HepG2 (cell line): ENCODE measurements around the gene MAN1C1. TPM values are rescaled to one million over a fixed set of nuclear protein-coding genes. Genes with fewer than 3 reads are reported as not detected.

Source experiments
- ATAC-seq: fragments of 200-7000 bp; cut with Tn5 transposase; 3 replicates; pipeline ENCODE4 v1.9.1; 2020; ENCODE audit warnings: mild to moderate bottlenecking, moderate library complexity
- BruUV-seq: library from RNA; stranded (reverse); fragments of 400-500 nt; replicated peaks from 2 replicates; lab custom pipeline; 2021; lab: Mats Ljungman, UMichigan
- CTCF ChIA-PET: fragments of 300-600 bp; formaldehyde crosslinking; extraction: SDS; loops from one replicate; lab custom pipeline; 2021; ENCODE audit warnings: low total read pairs, inconsistent platforms, low intra/inter-chr PET ratio; lab: Yijun Ruan, JAX
- POLR2A ChIA-PET: fragments of 350-600 bp; sonication (Branson Sonifier 250); formaldehyde crosslinking; loops from one replicate; lab custom pipeline; 2020; ENCODE audit warnings: antibody characterized with exemption, inconsistent platforms; lab: Yijun Ruan, JAX
- DNase-seq: peaks from one replicate; pipeline ENCODE4 v3.0.0-alpha.2; 2015; ENCODE audit warnings: low spot score
- FAIRE-seq: peaks from 3 replicates; lab custom pipeline; 2011; peaks lifted over from hg19 to GRCh38; lab: Jason Lieb, UNC
- H2AFZ ChIP-seq: one replicate; pipeline ENCODE4 v1.6.1; 2011; ENCODE audit warnings: low read length, inconsistent platforms
- H3K27ac ChIP-seq: fragments of 300-600 bp; 3 replicates; pipeline ENCODE4 v1.8.0; 2011; ENCODE audit warnings: mixed run types, mild to moderate bottlenecking, mixed read lengths, low read length, inconsistent platforms; ENCODE audit not compliant: insufficient read depth; ENCODE audit errors: extremely low read length
- H3K27me3 ChIP-seq, 2 experiments: fragments of 200-600 bp in 1 of 2; 2 replicates in 1 of 2; 3 replicates in 1 of 2; pipeline versions ENCODE4 v1.6.0 to v1.8.0; 2011; ENCODE audit warnings: low read length in 2 of 2, mild to moderate bottlenecking in 2 of 2, moderate library complexity in 2 of 2, inconsistent platforms in 1 of 2; ENCODE audit not compliant: insufficient read depth in 2 of 2, control insufficient read depth in 1 of 2
- H3K36me3 ChIP-seq, 2 experiments: fragments of 200-600 bp in 1 of 2; replicated peaks in 1 of 2; 2 replicates in 1 of 2; 3 replicates in 1 of 2; pipeline versions ENCODE4 v1.5.1 to v1.8.0; 2011; ENCODE audit warnings: low read length in 2 of 2, inconsistent platforms in 1 of 2; ENCODE audit not compliant: insufficient read depth in 2 of 2, control insufficient read depth in 1 of 2
- H3K4me1 ChIP-seq: 2 replicates; pipeline ENCODE4 v1.5.1; 2012; ENCODE audit warnings: low read length, inconsistent platforms; ENCODE audit not compliant: insufficient read depth
- H3K4me2 ChIP-seq: 2 replicates; pipeline ENCODE4 v1.6.0; 2011; ENCODE audit warnings: low read depth, low read length, inconsistent platforms
- H3K4me3 ChIP-seq, 3 experiments: fragments of 200-600 bp in 1 of 3; sonication (generic), shearing (Covaris generic) in 1 of 3; replicated peaks in 1 of 3; 2 replicates each; pipeline ENCODE4 v1.5.1; 2011 to 2016; ENCODE audit warnings: low read length in 3 of 3, inconsistent platforms in 2 of 3, low read depth in 2 of 3, mild to moderate bottlenecking in 2 of 3, control low read depth in 1 of 3, mixed read lengths in 1 of 3; ENCODE audit not compliant: insufficient read depth in 1 of 3
- H3K79me2 ChIP-seq: one replicate; pipeline ENCODE4 v1.6.1; 2011; ENCODE audit warnings: low read length, inconsistent platforms; ENCODE audit not compliant: insufficient read depth
- H3K9ac ChIP-seq: 2 replicates; pipeline ENCODE4 v1.6.0; 2011; ENCODE audit warnings: mild to moderate bottlenecking, low read depth, low read length, inconsistent platforms; ENCODE audit not compliant: insufficient read depth
- H3K9me3 ChIP-seq: 2 replicates; pipeline ENCODE4 v1.5.1; 2012; ENCODE audit warnings: mild to moderate bottlenecking, low read length
- H4K20me1 ChIP-seq: 2 replicates; pipeline ENCODE4 v1.6.0; 2011; ENCODE audit warnings: inconsistent platforms, mild to moderate bottlenecking, low read length, moderate library complexity; ENCODE audit not compliant: insufficient read depth
- CTCF ChIP-seq: sonication (generic); formaldehyde crosslinking; IDR thresholded peaks from 2 replicates; pipeline ENCODE4 v1.5.0; 2020; ENCODE audit warnings: mild to moderate bottlenecking, missing genetic modification reagents, moderate library complexity
- KDM2A ChIP-seq: sonication (generic); formaldehyde crosslinking; IDR thresholded peaks from 2 replicates; pipeline ENCODE4 v1.4.0; 2020; ENCODE audit warnings: low read depth, missing genetic modification reagents, borderline replicate concordance
- NBN ChIP-seq: fragments of 450-650 bp; conservative IDR thresholded peaks from 2 replicates; pipeline ENCODE4 v1.6.1; 2017
- NFYB ChIP-seq: sonication (generic); formaldehyde crosslinking; IDR thresholded peaks from 2 replicates; pipeline ENCODE4 v1.4.0; 2020; ENCODE audit warnings: missing genetic modification reagents
- NFYC ChIP-seq: IDR thresholded peaks from 2 replicates; pipeline ENCODE4 v1.6.1; 2016; ENCODE audit warnings: missing genetic modification reagents, missing compliant biosample characterization
- POLR2AphosphoS2 ChIP-seq: IDR thresholded peaks from 2 replicates; pipeline ENCODE4 v1.6.1; 2011; ENCODE audit warnings: low read depth, low read length, improper control_type of control experiment
- RNF2 ChIP-seq: fragments of 450-650 bp; conservative IDR thresholded peaks from 2 replicates; pipeline ENCODE4 v1.6.1; 2016; ENCODE audit warnings: low read depth
- RXRB ChIP-seq: IDR thresholded peaks from 2 replicates; pipeline ENCODE4 v1.6.1; 2016; ENCODE audit warnings: borderline replicate concordance, missing genetic modification reagents, missing compliant biosample characterization
- SAP130 ChIP-seq: IDR thresholded peaks from 2 replicates; pipeline ENCODE4 v1.6.1; 2016; ENCODE audit warnings: low read depth
- SIX1 ChIP-seq: sonication (generic); formaldehyde crosslinking; IDR thresholded peaks from 2 replicates; pipeline ENCODE4 v1.4.0; 2020; ENCODE audit warnings: missing genetic modification reagents, borderline replicate concordance
- SMC3 ChIP-seq: IDR thresholded peaks from 2 replicates; pipeline ENCODE4 v1.6.1; 2011; ENCODE audit warnings: low read length, improper control_type of control experiment
- STAG1 ChIP-seq: sonication (generic); formaldehyde crosslinking; IDR thresholded peaks from 2 replicates; pipeline ENCODE4 v1.4.0; 2020; ENCODE audit warnings: missing genetic modification reagents
- USF2 ChIP-seq, 2 experiments: sonication (generic) in 1 of 2; formaldehyde crosslinking in 1 of 2; IDR thresholded peaks; 2 replicates each; pipeline versions ENCODE4 v1.5.1 to v1.6.1; 2011 to 2020; ENCODE audit warnings: borderline replicate concordance in 1 of 2, low read depth in 1 of 2, low read length in 1 of 2, mild to moderate bottlenecking in 1 of 2, missing genetic modification reagents in 1 of 2, moderate library complexity in 1 of 2
- XRCC5 ChIP-seq: fragments of 200-400 bp; formaldehyde crosslinking; optimal IDR thresholded peaks from 2 replicates; pipeline ENCODE3; 2017; ENCODE audit warnings: mild to moderate bottlenecking, low read length
- WGBS: methylation state at CpG from one replicate; pipeline ENCODE4 v1.1.6; 2017; ENCODE audit warnings: low lambda C conversion rate; 5-methylcytosine and 5-hydroxymethylcytosine counted together
- in situ Hi-C: cut with HindIII; loops from 2 replicates; pipeline ENCODE4 v1.10.0; 2017; ENCODE audit warnings: low pct_unique_long_range_greater_than_20kb; ENCODE audit not compliant: extremely low pct_ligation_motif_present
- intact Hi-C: fragments of 100-400 bp; cut with micrococcal nuclease; formaldehyde crosslinking; loops from one replicate; pipeline ENCODE4 v1.10.0; 2022; ENCODE audit not compliant: unreplicated experiment
- polyA plus RNA-seq, 8 experiments: library from polyadenylated mRNA; depleted of rRNA in 3 of 8; stranded (reverse) in 7 of 8; unstranded in 1 of 8; fragments of >200 nt; fragmentation: Illumina TruSeq in 4 of 8; extraction: Trizol in 4 of 8; gene quantifications; 2 replicates each; pipeline versions ENCODE4 v1.2.1 to v1.2.3, GENCODE V29; 2011 to 2016; ENCODE audit warnings: low read depth in 4 of 8, missing spikeins in 1 of 8, mixed read lengths in 1 of 8; ENCODE audit not compliant: insufficient read depth in 1 of 8
- total RNA-seq, 5 experiments: library from RNA; depleted of rRNA; stranded (reverse); fragments of >200 nt; fragmentation: Illumina TruSeq; extraction: Trizol; gene quantifications; 2 replicates each; pipeline ENCODE4 v1.2.3, GENCODE V29; 2016; ENCODE audit warnings: low read depth in 1 of 5

MAN1C1 gene
- total and polyA plus RNA-seq, 2 of the 13 experiments (the other 11 are each of a cell fraction or from before 2014, with no cell fraction given) = 0.18 to 0.49 TPM

- in situ Hi-C loops (loop anchor here (25.0 kb wide), 1 partner anchor 204 kb away; the partner anchor contains the start of genes MTFR1L and SELENON), intact Hi-C loops (no loop called here)
- peaks cover 0 to 12% of the 10 kb centered on the region in 2 experiments; a peak in 2 of 5 replicates for H3K27me3 ChIP-seq
- POLR2A ChIA-PET = interaction anchor here (1.3 kb wide), 1 partner anchor 191 kb away, joined by 3 read pairs; the partner anchor contains the start of gene SELENON
- DNase-seq = peak; percentile 62
- H3K4me3 ChIP-seq = peak overlapping the region in 1 of 3 experiments; percentile 23; a peak in 1 of 6 replicates
- H3K9ac ChIP-seq = no peak overlapping the region
- BruUV-seq = no TSS peak
- H2AFZ ChIP-seq = no peak overlapping the region
- TF ChIP-seq SMC3 (peak; percentile 56), NFYB (CRISPR knock-in tag) (peak; percentile 54), KDM2A (CRISPR knock-in tag) (peak; percentile 38; the same call in 1 of the 2 replicates), NBN (no peak), CTCF (CRISPR knock-in tag) (peak; percentile 83), RXRB (0 out of 2 replicates have a peak, but pooled peaks have one; percentile 16), SAP130 (CRISPR knock-in tag) (0 out of 2 replicates have a peak, but pooled peaks have one; percentile 25), SIX1 (CRISPR knock-in tag) (no peak), NFYC (CRISPR knock-in tag) (peak; percentile 68), POLR2AphosphoS2 (no peak), RNF2 (no peak), USF2 (IDR thresholded peaks at IDR 0.05; ENCODE audit: low read depth, low read length) (peak; percentile 73), USF2 (CRISPR knock-in tag; IDR thresholded peaks at IDR 0.05; ENCODE audit: borderline replicate concordance) (peak; percentile 68; the same call in 1 of the 2 replicates), XRCC5 (peak; percentile 52), STAG1 (CRISPR knock-in tag) (peak; percentile 82)
- TF ChIP-seq, all 625 proteins: peak for 10
- FAIRE-seq (peak; percentile 58), ATAC-seq (peak; percentile 89)
- CTCF ChIA-PET = interaction anchor here (1.8 to 2.2 kb wide), 2 partner anchors 188 to 203 kb away, joined by 9 to 11 read pairs; no protein-coding TSS in a partner anchor
- no peaks in the 10 kb centered on the region for H4K20me1 ChIP-seq
- H3K79me2 ChIP-seq = no peaks in the 10 kb centered on the region
- H3K9me3 ChIP-seq = no peaks in the 10 kb centered on the region
- H3K4me1 ChIP-seq = peaks cover 12% of the 10 kb centered on the region; the same call in 1 of the 2 replicates
- 13% methylated on average over 15 of the region's 15 CpGs for WGBS
- peak overlapping the region; percentile 68 for H3K4me2 ChIP-seq
- no peak overlapping the region for H3K27ac ChIP-seq
- no peaks in the 10 kb centered on the region for H3K36me3 ChIP-seq
Measured at GRCh38 chr1:25608488-25609178, 8.0 kb upstream of the MAN1C1 start.
